ENCODE results near the gene ZNF576. TPM values are rescaled to one million over a fixed set of nuclear protein-coding genes. Genes with fewer than 3 reads are reported as not detected.
"Not testable (repeated sequence)": the region's sequence is repeated elsewhere in the genome, so short reads cannot be mapped to it uniquely, and the experiment has no call there.

The ZNF576 gene
- total RNA-seq, 1 donor from 2014 or later: 11.3 TPM

DNA sequence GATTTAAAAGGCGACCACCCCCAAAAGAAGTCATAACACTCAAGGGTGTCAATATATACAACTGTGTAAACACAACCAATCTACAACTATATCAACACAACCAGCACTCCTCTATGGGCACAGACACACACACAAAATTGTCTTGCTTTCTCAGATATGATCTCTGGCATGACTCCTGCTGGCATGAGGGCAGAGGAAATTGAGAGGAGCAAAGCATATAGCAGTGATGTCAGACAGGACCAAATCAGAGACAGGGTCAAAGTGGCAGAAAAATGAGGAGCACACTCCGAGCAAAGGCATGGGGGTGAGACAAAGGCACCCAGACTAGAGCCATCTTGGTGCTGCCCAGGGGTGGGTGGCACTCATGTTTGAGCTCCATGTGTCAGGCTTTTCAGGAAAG, 10.0 kb upstream of the ZNF576 start:
- TF ChIP-seq, protein P1, sequence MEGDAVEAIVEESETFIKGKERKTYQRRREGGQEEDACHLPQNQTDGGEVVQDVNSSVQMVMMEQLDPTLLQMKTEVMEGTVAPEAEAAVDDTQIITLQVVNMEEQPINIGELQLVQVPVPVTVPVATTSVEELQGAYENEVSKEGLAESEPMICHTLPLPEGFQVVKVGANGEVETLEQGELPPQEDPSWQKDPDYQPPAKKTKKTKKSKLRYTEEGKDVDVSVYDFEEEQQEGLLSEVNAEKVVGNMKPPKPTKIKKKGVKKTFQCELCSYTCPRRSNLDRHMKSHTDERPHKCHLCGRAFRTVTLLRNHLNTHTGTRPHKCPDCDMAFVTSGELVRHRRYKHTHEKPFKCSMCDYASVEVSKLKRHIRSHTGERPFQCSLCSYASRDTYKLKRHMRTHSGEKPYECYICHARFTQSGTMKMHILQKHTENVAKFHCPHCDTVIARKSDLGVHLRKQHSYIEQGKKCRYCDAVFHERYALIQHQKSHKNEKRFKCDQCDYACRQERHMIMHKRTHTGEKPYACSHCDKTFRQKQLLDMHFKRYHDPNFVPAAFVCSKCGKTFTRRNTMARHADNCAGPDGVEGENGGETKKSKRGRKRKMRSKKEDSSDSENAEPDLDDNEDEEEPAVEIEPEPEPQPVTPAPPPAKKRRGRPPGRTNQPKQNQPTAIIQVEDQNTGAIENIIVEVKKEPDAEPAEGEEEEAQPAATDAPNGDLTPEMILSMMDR (IDR thresholded peaks at IDR 0.05; ENCODE audit: borderline replicate concordance): no peak
- intact Hi-C loops (cut with micrococcal nuclease): no loop called here
- no peaks in the 10 kb centered on the region for H3K9me3 ChIP-seq (replicated peaks)
- peaks cover 7% of the 10 kb centered on the region for H3K4me1 ChIP-seq
- no peak overlapping the region for H3K27ac ChIP-seq (replicated peaks)
- H3K4me3 ChIP-seq: no peak overlapping the region
- H3K36me3 ChIP-seq: peaks cover 28% of the 10 kb centered on the region
- DNase-seq: no peak
- H3K27me3 ChIP-seq (ENCODE audit: low read depth): no peaks in the 10 kb centered on the region

DNA sequence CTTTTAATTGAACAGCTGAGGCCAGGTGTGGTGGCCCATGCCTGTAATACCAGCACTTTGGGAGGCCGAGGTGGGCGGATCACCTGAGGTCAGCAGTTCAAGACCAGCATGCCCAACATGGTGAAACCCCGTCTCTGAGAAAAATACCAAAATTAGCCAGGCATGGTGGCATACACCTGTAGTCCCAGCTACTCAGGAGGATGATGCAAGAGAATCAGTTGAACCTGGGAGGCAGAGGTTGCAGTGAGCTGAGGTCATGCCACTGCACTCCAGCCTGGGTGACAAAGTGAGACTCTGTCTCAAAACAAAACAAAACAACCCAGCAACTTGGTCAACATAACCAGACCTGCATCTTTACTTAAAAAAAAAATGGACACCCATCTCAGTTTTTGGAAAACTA, 9.4 kb upstream of the ZNF576 start:
- H3K9me3 ChIP-seq (replicated peaks); DNase-seq; H3K4me1 ChIP-seq; H3K27me3 ChIP-seq (ENCODE audit: low read depth); intact Hi-C loops (cut with micrococcal nuclease); H3K4me3 ChIP-seq; H3K27ac ChIP-seq (replicated peaks): not testable (repeated sequence)
- peaks cover 35% of the 10 kb centered on the region for H3K36me3 ChIP-seq

DNA sequence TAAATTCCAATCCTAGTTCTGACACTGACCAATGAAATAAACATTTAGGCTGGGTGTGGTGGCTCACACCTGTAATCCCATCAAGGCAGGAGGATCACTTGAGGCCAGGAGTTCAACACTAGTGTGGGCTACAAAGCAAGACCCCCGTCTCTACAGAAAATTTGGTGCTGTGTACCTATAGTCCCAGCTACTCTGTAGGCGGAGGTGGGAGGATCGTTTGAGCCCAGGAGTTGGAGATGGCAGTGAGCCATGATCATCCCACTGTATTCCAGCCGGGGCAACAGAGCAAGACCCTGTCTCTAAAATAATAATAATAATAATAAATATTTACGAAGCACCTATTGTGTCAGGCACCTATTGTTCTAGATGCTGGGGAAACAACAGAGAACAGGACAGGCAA, 7.1 kb upstream of the ZNF576 start:
- TF ChIP-seq, protein P1 (IDR thresholded peaks at IDR 0.05; ENCODE audit: borderline replicate concordance): no peak
- Histone ChIP-seq H3K36me3 (peaks cover 56% of the 10 kb centered on the region), H3K4me1 (peaks cover 13% of the 10 kb centered on the region), H3K9me3 (replicated peaks) (no peaks in the 10 kb centered on the region), H3K4me3 (no peak overlapping the region), H3K27me3 (ENCODE audit: low read depth) (no peaks in the 10 kb centered on the region), H3K27ac (replicated peaks) (no peak overlapping the region)
- intact Hi-C loops (cut with micrococcal nuclease): no loop called here
- no peak for DNase-seq

DNA sequence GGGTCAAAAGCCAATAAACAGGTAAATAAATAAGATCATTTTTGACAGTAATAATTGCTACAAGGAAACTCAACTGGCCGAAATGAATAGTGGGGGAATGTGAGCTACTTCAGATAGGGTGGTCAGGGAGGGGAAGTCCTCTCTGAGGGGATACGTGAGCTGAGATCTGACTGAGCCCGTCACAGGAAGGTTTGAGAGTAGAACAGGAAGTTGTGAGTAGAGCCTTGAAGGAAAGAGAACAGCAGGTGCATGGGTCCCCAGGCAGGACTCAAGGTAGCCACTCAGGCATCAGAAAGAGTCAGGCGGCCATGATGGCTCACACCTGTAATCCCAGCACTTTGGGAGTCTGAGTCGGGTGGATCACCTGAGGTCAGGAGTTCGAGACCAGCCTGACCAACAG, 6.7 kb upstream of the ZNF576 start:
- H3K27me3 ChIP-seq (ENCODE audit: low read depth): no peaks in the 10 kb centered on the region
- TF ChIP-seq, protein P1 (IDR thresholded peaks at IDR 0.05; ENCODE audit: borderline replicate concordance): no peak
- H3K9me3 ChIP-seq (replicated peaks): no peaks in the 10 kb centered on the region
- intact Hi-C loops (cut with micrococcal nuclease): no loop called here
- no peak overlapping the region for H3K27ac ChIP-seq (replicated peaks)
- peaks cover 59% of the 10 kb centered on the region for H3K36me3 ChIP-seq
- DNase-seq: no peak
- H3K4me3 ChIP-seq: no peak overlapping the region
- H3K4me1 ChIP-seq: peaks cover 17% of the 10 kb centered on the region

DNA sequence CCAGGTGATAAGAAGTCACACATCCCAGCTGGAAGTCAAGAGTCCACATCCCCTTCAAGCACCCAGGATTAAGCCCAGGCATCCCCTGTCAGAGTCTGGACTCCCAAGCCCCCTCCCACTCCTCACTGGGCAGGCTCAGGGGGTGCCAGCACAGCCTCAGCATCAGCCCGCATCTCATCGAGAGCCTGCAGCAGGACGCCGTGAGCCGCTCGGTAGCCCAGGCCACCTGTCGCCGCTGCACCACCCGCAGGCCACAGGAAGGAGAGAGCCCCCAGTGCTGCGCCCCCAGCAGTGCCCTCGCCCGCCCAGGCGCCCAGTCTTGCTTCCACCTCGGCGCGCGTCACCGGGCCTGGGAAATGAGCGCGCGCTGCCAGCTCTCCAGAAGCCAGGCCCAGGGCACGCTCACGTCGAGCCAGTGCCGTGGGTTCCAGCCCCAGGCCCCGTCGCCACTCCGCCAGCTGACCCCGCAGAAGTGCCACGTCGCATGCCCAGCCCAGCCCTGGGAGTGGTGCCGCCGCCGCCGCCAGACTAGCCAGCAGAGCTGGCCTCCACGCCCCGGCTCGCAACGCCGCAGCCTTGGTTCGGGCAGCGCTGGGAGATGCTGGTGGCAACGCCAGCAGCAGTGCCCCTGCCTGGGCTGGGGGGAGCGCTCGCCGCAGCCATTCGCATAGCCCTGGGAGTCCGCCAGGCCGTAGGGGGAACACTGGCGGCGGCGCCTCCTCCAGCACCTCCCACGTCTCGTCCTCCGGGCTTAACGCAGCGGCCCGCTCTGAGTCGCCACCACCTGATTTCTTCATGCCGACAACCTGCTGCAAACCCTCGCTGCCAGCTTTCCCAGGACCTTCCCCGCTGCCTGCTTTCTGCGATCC, 4.3 kb upstream of the ZNF576 start:
- Histone ChIP-seq H3K4me1 (peaks cover 35% of the 10 kb centered on the region), H3K27me3 (ENCODE audit: low read depth) (no peaks in the 10 kb centered on the region), H3K9me3 (replicated peaks) (no peaks in the 10 kb centered on the region), H3K36me3 (peaks cover 54% of the 10 kb centered on the region), H3K27ac (replicated peaks) (no peak overlapping the region), H3K4me3 (no peak overlapping the region)
- TF ChIP-seq, protein P1 (IDR thresholded peaks at IDR 0.05; ENCODE audit: borderline replicate concordance): no peak
- DNase-seq: no peak
- intact Hi-C loops (cut with micrococcal nuclease): no loop called here

DNA sequence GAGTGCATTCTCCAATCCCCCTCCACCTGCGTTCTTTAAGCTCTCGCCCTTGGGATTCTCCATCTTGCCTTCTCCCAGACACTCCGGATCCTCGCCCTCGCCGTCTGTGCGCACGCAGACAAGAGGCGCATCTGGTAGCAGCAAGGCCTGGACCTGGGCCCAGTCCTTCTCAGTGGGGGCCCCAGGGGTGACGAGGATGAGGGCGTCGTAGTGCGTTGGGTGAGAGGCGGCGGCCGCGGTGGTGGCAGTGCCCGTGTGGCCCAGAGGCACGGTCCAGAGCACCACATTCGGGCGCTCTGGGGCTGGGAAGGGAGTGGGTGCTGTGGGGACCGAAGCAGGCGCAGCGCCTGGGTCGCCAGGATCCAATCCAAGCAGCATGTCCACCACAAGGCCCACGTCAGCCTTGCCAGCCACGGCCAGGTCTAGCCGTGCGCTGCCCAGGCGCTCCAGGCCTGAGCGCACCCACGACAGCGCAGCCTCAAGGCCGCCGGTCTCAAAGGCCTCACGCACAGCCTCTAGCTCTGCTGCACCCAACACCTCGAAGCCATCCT, 3.5 kb upstream of the ZNF576 start:
- Histone ChIP-seq H3K4me3 (no peak overlapping the region), H3K36me3 (peaks cover 54% of the 10 kb centered on the region), H3K27ac (replicated peaks) (no peak overlapping the region), H3K27me3 (ENCODE audit: low read depth) (no peaks in the 10 kb centered on the region), H3K4me1 (peaks cover 42% of the 10 kb centered on the region), H3K9me3 (replicated peaks) (no peaks in the 10 kb centered on the region)
- TF ChIP-seq, protein P1 (IDR thresholded peaks at IDR 0.05; ENCODE audit: borderline replicate concordance): no peak
- intact Hi-C loops (cut with micrococcal nuclease): no loop called here
- no peak for DNase-seq

All from left ventricle myocardium inferior (tissue), 1 donor.